Retinal pigment epithelial cell (primary cell): Measurements from ENCODE around the gene RPRD1B.

ENCODE experiments used
- DNase-seq: peaks from one replicate; pipeline ENCODE4 v3.0.0-alpha.2; 2010; ENCODE audit warnings: low read depth
- H3K4me3 ChIP-seq: 2 replicates; pipeline ENCODE4 v1.5.1; 2011; ENCODE audit warnings: mild to moderate bottlenecking, low read length, control low read depth, moderate library complexity
- TF ChIP-seq, protein P1 (sequence below): conservative IDR thresholded peaks from 2 replicates; pipeline ENCODE4 v1.5.1; 2011; ENCODE audit warnings: low read depth, low read length, control low read depth, inconsistent platforms

The RPRD1B gene

DNA sequence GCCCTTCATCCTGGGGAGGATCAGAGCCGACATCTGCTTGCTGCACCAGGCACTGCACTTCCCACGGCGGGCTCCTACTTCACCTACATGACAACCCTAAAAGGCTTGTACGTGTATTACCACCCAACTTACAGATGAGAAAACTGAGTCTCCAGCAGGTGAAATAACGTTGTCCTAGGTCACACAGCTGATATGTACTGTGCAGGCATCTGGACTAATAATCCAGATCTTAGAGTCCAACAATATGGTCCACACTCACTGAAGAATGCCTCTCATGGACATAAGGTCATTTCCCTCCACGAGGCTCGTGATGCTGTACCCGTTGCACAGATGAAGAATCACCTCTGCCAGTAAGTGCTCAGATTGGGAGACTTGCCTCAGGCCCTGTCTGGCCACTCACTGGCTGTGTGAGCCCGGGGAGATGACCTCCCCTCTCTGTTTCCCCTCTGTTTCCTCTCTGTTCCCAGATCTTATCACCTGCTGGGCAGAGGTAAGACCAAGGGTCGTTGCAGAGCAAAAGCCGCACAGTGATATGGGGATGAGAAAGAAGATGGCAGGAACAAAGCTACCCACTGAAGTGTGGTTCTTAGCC, 99.5 kb downstream of the RPRD1B start:
- no peak for DNase-seq

GRCh38 chr20:38133680-38134426, 100.3 kb downstream of the RPRD1B start:
- DNase-seq = no peak
- no peak overlapping the region for H3K4me3 ChIP-seq
- TF ChIP-seq, protein P1, sequence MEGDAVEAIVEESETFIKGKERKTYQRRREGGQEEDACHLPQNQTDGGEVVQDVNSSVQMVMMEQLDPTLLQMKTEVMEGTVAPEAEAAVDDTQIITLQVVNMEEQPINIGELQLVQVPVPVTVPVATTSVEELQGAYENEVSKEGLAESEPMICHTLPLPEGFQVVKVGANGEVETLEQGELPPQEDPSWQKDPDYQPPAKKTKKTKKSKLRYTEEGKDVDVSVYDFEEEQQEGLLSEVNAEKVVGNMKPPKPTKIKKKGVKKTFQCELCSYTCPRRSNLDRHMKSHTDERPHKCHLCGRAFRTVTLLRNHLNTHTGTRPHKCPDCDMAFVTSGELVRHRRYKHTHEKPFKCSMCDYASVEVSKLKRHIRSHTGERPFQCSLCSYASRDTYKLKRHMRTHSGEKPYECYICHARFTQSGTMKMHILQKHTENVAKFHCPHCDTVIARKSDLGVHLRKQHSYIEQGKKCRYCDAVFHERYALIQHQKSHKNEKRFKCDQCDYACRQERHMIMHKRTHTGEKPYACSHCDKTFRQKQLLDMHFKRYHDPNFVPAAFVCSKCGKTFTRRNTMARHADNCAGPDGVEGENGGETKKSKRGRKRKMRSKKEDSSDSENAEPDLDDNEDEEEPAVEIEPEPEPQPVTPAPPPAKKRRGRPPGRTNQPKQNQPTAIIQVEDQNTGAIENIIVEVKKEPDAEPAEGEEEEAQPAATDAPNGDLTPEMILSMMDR = no peak

More for the DNA sequence above, 99.5 kb downstream of the RPRD1B start:
- no peak overlapping the region for H3K4me3 ChIP-seq
- TF ChIP-seq, protein P1 = no peak

GRCh38 chr20:38134427-38135270, 101.1 kb downstream of the RPRD1B start:
- H3K4me3 ChIP-seq = no peak overlapping the region
- TF ChIP-seq, protein P1 = no peak
- DNase-seq = no peak

DNA sequence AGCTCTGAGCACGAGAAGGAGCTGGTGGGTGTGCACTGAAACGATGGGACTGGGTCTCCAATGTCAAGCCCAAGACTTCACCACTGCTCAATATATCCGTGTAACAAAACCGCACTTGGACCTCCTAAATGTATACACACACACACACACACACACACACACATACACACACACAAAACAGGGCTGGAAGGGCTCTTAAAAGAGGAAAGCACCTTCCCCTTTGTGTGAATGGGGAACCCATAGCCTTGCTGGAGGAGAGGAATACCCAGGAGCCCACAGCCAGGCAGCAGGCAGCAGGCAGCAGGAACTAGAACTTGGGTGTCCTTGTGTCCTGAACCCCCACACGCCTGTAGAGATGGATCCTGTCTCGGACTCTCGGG, 101.7 kb downstream of the RPRD1B start:
- DNase-seq = no peak
- TF ChIP-seq, protein P1 = no peak
- no peak overlapping the region for H3K4me3 ChIP-seq

DNA sequence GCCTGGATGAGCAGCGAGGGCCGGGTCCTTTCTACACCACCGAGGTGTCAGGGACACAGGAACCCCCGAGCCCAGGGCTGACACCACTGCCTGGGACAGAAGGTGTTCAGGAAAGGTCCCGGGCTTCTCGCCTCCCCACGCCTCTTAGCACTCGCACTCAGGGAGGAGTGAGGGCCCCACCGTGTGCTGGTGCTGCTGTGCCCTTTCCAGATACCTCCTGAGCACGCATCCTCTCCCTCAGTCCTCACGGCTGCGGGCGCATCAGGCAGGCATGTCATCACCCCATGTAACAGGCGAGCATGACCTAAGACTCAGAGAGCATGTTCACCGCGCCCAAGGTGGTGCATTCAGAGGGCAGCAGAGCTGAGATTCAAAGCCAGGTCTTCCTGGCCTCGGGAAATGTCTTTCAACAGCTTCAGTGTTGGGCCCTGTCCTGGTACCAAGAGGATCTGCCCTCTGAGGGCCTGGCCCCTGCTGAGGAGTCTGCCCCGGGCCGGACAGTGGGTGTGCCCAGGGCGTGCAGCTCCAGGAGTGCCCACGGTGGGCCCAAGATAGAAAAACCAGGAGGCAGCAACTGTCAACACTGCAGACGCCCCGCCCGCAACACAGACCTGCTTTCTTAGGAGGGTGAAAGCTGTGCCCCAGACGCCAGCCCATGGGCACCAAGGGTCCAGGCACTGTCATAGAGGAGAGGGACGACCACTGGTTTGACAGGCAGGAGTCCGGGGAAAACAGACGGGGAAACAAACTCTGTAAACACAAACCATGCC, 102.3 kb downstream of the RPRD1B start:
- no peak overlapping the region for H3K4me3 ChIP-seq
- TF ChIP-seq, protein P1 = no peak
- DNase-seq = no peak

GRCh38 chr20:38136421-38137245, 103.1 kb downstream of the RPRD1B start:
- TF ChIP-seq, protein P1 = no peak
- DNase-seq = no peak

More at GRCh38 chr20:38136421-38137245, 103.1 kb downstream of the RPRD1B start:
- no peak overlapping the region for H3K4me3 ChIP-seq
